ENCODE measurements around the gene NETO1. TPM values are rescaled to one million over a fixed set of nuclear protein-coding genes. Genes with fewer than 3 reads are reported as not detected.

NETO1 gene
- total and polyA plus RNA-seq, 2 of the 4 experiments (the other 2 are of a cell fraction): 0.29 to 0.36 TPM

DNA sequence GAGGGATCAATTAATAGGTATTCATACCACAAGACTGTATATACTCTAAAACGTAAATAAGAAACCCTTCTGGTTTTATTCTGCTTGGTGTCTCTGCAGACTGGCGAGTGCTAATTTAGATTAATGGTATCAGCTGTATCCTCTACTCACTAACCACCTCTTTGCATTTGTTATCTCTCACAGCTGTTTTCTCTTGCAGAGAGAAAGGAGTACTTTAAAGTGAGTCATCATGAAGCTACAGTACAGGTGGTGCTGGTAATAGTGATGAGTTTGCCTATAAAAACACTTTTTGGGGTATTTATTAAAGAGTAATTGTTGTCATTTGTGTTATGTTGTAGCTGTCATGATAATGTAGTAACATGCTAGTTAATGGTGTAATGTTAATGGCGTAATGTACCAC is 147.7 kb downstream of the NETO1 start:
- H3K4me3 ChIP-seq (ENCODE audit: insufficient read depth, low read depth, low read length): no peak overlapping the region
- WGBS, 2 experiments (ENCODE audit: extremely low coverage in 2 of 2, insufficient read length in 1 of 2): no CpG with 5 or more reads among the region's 3 CpGs
- no peak for ATAC-seq (ENCODE audit: low read depth)
- H3K27ac ChIP-seq (ENCODE audit: insufficient read depth, low read length): no peak overlapping the region
- in situ Hi-C loops (cut with MboI; ENCODE audit: low sequenced_read_pairs) (no loop called here), intact Hi-C loops (cut with micrococcal nuclease) (no loop called here), dilution Hi-C loops (cut with HindIII; ENCODE audit: low sequenced_read_pairs, unreplicated experiment) (no loop called here)
- ChIA-PET POLR2A (ENCODE audit: unreplicated experiment) (no interaction called here), CTCF (no interaction called here)
- no peak overlapping the region for H3K18ac ChIP-seq (ENCODE audit: low read depth, low read length)
- no peak overlapping the region for H2BK20ac ChIP-seq (ENCODE audit: low read depth, low read length)
- no peaks in the 10 kb centered on the region for H3K27me3 ChIP-seq (ENCODE audit: control insufficient read depth, insufficient read depth, low read length)
- no peak overlapping the region for H2AFZ ChIP-seq (replicated peaks; ENCODE audit: low read length, poor library complexity)
- H3K4me1 ChIP-seq (ENCODE audit: control insufficient read depth, insufficient read depth, low read length): no peaks in the 10 kb centered on the region
- H3K4me2 ChIP-seq (ENCODE audit: low read depth, low read length): no peak overlapping the region
- TF ChIP-seq, protein P1, sequence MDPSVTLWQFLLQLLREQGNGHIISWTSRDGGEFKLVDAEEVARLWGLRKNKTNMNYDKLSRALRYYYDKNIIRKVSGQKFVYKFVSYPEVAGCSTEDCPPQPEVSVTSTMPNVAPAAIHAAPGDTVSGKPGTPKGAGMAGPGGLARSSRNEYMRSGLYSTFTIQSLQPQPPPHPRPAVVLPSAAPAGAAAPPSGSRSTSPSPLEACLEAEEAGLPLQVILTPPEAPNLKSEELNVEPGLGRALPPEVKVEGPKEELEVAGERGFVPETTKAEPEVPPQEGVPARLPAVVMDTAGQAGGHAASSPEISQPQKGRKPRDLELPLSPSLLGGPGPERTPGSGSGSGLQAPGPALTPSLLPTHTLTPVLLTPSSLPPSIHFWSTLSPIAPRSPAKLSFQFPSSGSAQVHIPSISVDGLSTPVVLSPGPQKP (IDR thresholded peaks at IDR 0.05; ENCODE audit: borderline replicate concordance, low read depth, low read length): no peak
- TF ChIP-seq CTCF (conservative IDR thresholded peaks at IDR 0.05; ENCODE audit: low read depth, low read length) (no peak), SMC3 (IDR thresholded peaks at IDR 0.05; ENCODE audit: low read depth, low read length) (no peak), FOS (IDR thresholded peaks at IDR 0.05; ENCODE audit: low read depth, low read length) (no peak), RFX5 (IDR thresholded peaks at IDR 0.05; ENCODE audit: low read depth, low read length) (no peak), RAD21 (IDR thresholded peaks at IDR 0.05; ENCODE audit: low read length) (no peak), CHD1 (IDR thresholded peaks at IDR 0.05; ENCODE audit: low read depth, low read length) (no peak), RCOR1 (IDR thresholded peaks at IDR 0.05; ENCODE audit: insufficient replicate concordance, low read length) (no peak), USF2 (IDR thresholded peaks at IDR 0.05; ENCODE audit: low read depth, low read length) (no peak)
- no peak overlapping the region for H2BK5ac ChIP-seq (ENCODE audit: low read depth, low read length, poor library complexity, severe bottlenecking)
- no peak overlapping the region for H3K9ac ChIP-seq (ENCODE audit: low read depth, low read length)
- no TSS peak for BruUV-seq (replicated peaks)
- no peak overlapping the region for H4K91ac ChIP-seq (ENCODE audit: insufficient read depth, low read depth, low read length)
- H4K5ac ChIP-seq (ENCODE audit: low read depth, low read length): no peak overlapping the region
- H2AK9ac ChIP-seq (replicated peaks; ENCODE audit: low read depth, low read length, poor library complexity): no peak overlapping the region
- H2AK5ac ChIP-seq (ENCODE audit: low read depth, low read length): no peak overlapping the region
- no peak overlapping the region for H4K8ac ChIP-seq (ENCODE audit: low read depth in 2 of 2, low read length in 2 of 2)
- H3K4ac ChIP-seq (ENCODE audit: low read depth, low read length): no peak overlapping the region
- H3K56ac ChIP-seq (ENCODE audit: extremely low read depth, insufficient read depth, low read length): no peak overlapping the region
- H4K20me1 ChIP-seq (ENCODE audit: insufficient read depth, low read length): no peaks in the 10 kb centered on the region
- no peak for DNase-seq
- no peaks in the 10 kb centered on the region for H3K79me1 ChIP-seq (ENCODE audit: low read depth in 1 of 2, low read length in 2 of 2)
- no peaks in the 10 kb centered on the region for H3K9me1 ChIP-seq (ENCODE audit: insufficient read depth, low read length)
- H3K23ac ChIP-seq (ENCODE audit: low read depth, low read length): no peak overlapping the region
- 0 out of 2 replicates have a peak, but pooled peaks cover 5% of the 10 kb centered on the region for H3K9me3 ChIP-seq (ENCODE audit: control insufficient read depth, insufficient read depth, low read length)
- no peak overlapping the region for H2BK15ac ChIP-seq (ENCODE audit: low read depth, low read length)
- H3K36me3 ChIP-seq (ENCODE audit: control insufficient read depth, insufficient read depth, low read length): no peaks in the 10 kb centered on the region
- H3K14ac ChIP-seq (replicated peaks; ENCODE audit: low read depth, low read length): no peak overlapping the region
- H2BK120ac ChIP-seq (ENCODE audit: low read depth, low read length): no peak overlapping the region
